ENCODE results near the gene BTRC. TPM values are rescaled to one million over a fixed set of nuclear protein-coding genes. Genes with fewer than 3 reads are reported as not detected.
"Not testable (repeated sequence)": the region's sequence is repeated elsewhere in the genome, so short reads cannot be mapped to it uniquely, and the experiment has no call there.

Gene BTRC
- total RNA-seq, 4 donors from 2014 or later: 11.9 to 19.0 (median 12.2) TPM

DNA sequence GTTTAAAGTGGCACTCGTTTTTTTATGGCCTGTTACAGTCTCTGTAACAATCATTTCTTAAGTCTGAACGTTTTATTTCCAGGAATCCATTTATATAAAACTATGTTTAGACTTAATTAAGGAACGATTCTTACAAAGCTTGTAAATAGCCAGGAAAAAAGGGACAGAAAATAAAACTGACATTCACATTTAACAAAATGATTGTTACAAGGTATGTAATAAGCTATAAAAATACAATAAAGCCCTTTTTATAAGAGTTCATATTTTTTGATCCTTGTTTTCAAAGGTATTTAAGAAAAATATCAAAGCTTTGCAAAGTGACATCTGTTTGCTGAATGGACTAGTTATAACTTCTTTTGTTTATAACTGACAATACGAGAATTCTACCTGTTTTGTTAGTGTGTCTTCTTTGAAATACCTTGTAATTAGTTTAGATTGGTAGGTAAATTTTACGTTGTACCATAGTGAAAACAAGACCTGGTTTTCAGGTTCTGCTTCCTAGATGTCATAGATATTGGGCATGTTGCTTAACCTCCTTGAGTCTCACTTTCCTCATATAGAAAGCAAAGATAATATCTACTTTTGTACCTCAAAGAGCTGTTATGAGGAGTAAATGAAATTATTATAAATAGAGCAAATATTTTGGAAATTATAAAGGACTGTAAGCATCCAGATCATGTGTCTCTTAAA, 25.8 kb downstream of the BTRC start:
- Histone ChIP-seq H3K36me3 (no peaks in the 10 kb centered on the region), H3K4me1 (no peaks in the 10 kb centered on the region), H3K27ac (no peak overlapping the region), H3K4me3 (no peak overlapping the region), H3K27me3 (no peaks in the 10 kb centered on the region), H3K9me3 (no peaks in the 10 kb centered on the region)
- no peak for DNase-seq
- no peak for TF ChIP-seq POLR2A (IDR thresholded peaks at IDR 0.05)
- TF ChIP-seq, protein P1, sequence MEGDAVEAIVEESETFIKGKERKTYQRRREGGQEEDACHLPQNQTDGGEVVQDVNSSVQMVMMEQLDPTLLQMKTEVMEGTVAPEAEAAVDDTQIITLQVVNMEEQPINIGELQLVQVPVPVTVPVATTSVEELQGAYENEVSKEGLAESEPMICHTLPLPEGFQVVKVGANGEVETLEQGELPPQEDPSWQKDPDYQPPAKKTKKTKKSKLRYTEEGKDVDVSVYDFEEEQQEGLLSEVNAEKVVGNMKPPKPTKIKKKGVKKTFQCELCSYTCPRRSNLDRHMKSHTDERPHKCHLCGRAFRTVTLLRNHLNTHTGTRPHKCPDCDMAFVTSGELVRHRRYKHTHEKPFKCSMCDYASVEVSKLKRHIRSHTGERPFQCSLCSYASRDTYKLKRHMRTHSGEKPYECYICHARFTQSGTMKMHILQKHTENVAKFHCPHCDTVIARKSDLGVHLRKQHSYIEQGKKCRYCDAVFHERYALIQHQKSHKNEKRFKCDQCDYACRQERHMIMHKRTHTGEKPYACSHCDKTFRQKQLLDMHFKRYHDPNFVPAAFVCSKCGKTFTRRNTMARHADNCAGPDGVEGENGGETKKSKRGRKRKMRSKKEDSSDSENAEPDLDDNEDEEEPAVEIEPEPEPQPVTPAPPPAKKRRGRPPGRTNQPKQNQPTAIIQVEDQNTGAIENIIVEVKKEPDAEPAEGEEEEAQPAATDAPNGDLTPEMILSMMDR (IDR thresholded peaks at IDR 0.05): no peak

DNA sequence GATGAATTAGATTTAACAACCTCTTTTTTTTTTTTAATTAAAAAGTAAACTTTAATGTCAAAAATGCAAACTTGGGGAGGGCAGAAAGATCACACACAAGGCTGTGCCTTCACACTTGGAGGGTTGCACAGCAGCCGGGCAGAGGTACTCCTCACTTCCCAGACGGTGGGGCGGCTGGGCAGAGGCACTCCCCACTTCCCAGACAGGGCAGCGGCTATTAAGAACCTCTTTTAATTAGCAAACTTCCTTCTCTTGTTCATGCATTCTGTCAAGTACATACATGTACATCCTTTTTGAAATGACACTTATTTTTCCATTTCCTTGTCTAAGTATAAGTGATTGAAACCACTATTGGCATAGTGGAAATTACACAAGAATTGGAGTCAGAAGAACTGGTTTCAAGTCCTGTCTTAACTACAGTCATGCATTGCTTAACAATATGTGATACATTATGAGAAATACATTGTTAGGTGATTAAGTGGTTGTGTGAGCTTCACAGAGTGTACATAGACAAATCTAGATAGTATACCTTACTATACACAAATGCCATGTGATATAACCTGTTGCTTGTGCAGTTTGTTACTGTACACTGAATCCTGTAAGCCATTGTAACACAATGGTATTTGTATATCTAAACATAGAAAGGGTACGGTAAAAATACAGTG, 26.5 kb downstream of the BTRC start:
- TF ChIP-seq, protein P1 (IDR thresholded peaks at IDR 0.05): no peak
- TF ChIP-seq POLR2A (IDR thresholded peaks at IDR 0.05): no peak
- no peak overlapping the region for H3K27ac ChIP-seq

DNA sequence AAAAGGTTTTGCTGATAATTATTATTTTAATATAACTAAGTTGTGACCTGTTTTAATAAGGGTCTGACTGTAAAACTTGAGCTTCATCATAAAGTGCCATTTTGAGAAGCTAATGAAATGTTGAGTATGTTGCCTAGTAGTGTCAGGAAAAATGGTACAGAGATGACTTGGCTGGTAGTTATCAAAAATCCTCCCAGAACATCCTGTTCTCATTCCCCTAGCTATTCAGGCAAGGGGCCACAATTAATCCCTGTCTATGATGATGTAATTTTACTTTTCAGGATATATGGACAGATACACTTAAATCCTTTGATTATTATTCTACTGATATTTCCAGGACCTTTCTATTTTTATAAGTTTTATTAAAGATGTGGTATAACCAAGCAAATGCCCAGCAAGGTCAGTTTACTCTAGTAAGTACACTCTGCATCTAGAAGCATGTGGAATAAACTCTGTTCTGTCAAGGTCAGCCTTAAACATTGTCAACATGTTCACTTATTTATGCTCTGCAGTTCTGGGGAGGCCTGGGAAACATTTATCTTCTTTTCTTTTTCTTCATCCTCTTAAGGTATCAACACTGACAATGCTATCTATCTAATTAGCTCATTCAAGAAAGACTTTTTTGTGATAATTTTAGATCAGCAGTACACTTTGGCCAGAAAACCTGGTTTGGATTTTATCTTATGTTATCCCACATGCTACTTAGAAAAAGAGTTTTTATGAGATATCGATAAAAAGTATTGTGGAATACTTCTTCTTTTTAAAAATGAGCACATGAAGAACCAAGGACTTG, 32.1 kb downstream of the BTRC start:
- no peak for DNase-seq
- no peak overlapping the region for H3K27ac ChIP-seq
- H3K4me1 ChIP-seq: peaks cover 0 to 5% (median 0%) of the 10 kb centered on the region in 4 donors
- H3K36me3 ChIP-seq: no peaks in the 10 kb centered on the region
- no peak for TF ChIP-seq POLR2A (IDR thresholded peaks at IDR 0.05)
- TF ChIP-seq, protein P1 (IDR thresholded peaks at IDR 0.05): no peak
- no peaks in the 10 kb centered on the region for H3K27me3 ChIP-seq
- no peak overlapping the region for H3K4me3 ChIP-seq
- no peaks in the 10 kb centered on the region for H3K9me3 ChIP-seq

More for the DNA sequence above, 26.5 kb downstream of the BTRC start:
- DNase-seq: no peak
- H3K4me3 ChIP-seq: no peak overlapping the region
- H3K36me3 ChIP-seq: no peaks in the 10 kb centered on the region
- no peaks in the 10 kb centered on the region for H3K27me3 ChIP-seq
- no peaks in the 10 kb centered on the region for H3K9me3 ChIP-seq
- H3K4me1 ChIP-seq: no peaks in the 10 kb centered on the region

DNA sequence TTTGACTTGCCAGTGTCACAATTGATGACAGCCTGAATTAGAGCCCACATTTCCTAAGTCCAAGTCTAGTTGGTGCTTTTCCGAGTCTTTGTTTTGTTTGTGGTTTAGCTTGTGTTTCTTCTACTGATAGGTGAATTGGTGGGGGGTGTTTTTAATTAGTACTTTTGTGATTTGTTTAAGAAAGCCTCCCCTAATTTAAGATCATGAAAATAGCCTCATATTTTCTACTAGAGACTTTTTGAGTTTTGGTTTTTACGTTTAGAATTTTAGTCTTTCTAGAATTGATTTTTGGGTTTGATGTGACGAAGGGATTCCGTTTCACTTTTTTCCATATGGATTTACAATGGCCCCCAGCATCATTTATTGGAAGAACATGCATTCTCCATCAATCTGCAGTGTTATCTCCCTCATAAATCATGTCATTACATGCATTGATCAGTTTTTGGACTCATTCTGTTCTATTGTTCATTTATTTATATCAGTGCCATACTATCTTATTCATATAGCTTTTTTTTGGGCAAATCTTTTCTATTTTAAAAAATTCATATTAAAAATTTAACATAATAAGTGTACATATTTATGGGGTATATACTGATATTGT, 32.8 kb downstream of the BTRC start:
- Histone ChIP-seq H3K4me3 (no peak overlapping the region), H3K4me1 (peaks cover 0 to 5% (median 0%) of the 10 kb centered on the region in 4 donors), H3K9me3 (no peaks in the 10 kb centered on the region), H3K36me3 (no peaks in the 10 kb centered on the region), H3K27ac (no peak overlapping the region), H3K27me3 (no peaks in the 10 kb centered on the region)
- TF ChIP-seq, protein P1 (IDR thresholded peaks at IDR 0.05): no peak
- TF ChIP-seq POLR2A (IDR thresholded peaks at IDR 0.05): no peak
- no peak for DNase-seq

DNA sequence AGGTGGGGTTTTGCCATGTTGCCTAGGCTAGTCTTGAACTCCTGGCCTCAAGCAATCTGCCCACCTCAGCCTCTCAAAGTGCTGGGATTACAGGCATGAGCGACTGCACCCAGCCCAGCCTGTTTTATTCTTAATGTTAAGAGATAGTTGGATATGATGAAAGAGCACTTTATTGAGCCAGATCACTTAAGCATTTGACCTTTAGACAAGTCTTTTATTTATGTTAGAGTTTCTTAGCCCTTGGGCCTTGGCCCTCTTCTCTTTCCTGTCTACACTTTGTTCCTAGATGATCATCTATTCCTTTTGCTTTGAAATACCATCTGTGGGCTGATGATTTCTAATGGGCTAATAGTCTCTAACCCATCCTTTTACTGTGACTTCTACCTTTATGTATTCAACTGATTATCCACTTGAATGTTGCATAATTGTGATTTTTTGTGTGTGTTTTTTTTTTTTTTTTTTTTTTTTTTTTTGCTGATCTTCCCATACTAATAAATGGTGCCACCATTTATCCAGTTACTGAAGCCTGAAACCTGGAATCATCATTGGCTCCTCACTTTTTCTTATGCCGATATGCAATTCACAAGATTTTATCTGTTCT, 34.8 kb downstream of the BTRC start:
- no peak for DNase-seq
- Histone ChIP-seq H3K27me3 (no peaks in the 10 kb centered on the region), H3K4me3 (no peak overlapping the region), H3K9me3 (no peaks in the 10 kb centered on the region), H3K27ac (no peak overlapping the region), H3K4me1 (peaks cover 0 to 5% (median 0%) of the 10 kb centered on the region in 4 donors), H3K36me3 (no peaks in the 10 kb centered on the region)
- TF ChIP-seq POLR2A (IDR thresholded peaks at IDR 0.05): no peak
- TF ChIP-seq, protein P1 (IDR thresholded peaks at IDR 0.05): no peak

DNA sequence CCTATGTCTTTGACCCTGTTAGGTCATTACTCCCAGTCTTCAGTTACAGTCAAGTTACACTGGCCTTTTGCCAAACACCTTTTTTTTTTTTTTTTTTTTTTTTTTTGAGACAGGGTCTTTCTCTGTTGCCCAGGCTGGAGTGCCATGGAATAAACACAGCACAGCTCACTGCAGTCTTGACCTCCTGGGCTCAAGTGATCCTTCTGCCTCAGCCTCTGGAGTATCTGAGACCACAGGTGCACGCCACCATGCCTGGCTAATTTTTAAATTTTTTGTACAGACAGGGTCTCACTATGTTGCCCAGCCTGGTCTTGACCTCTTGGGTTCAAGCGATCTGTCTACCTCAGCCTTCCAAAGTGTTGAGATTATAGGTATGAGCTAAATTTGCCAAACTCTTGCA, 35.6 kb downstream of the BTRC start:
- H3K27me3 ChIP-seq, H3K4me1 ChIP-seq, H3K9me3 ChIP-seq, H3K4me3 ChIP-seq, DNase-seq, H3K27ac ChIP-seq, H3K36me3 ChIP-seq: not testable (repeated sequence)

Data from Peyer's patch (tissue), 4 donors.